Measurements from ENCODE around the gene SUSD5.

- TF ChIP-seq ZBTB49 (tag by site-specific recombination; IDR thresholded peaks at IDR 0.05; ENCODE audit: low read depth) (no peak), ZNF121 (tag by site-specific recombination; IDR thresholded peaks at IDR 0.05) (no peak), PRDM1 (tag by site-specific recombination; IDR thresholded peaks at IDR 0.05) (no peak), CTCF (tag by site-specific recombination; IDR thresholded peaks at IDR 0.05) (no peak), EGR2 (tag by site-specific recombination; IDR thresholded peaks at IDR 0.05; ENCODE audit: low read depth) (no peak), ZNF394 (tag by site-specific recombination; IDR thresholded peaks at IDR 0.05; ENCODE audit: borderline replicate concordance) (no peak), ZNF747 (tag by site-specific recombination; IDR thresholded peaks at IDR 0.05) (no peak), ZSCAN5A (tag by site-specific recombination; IDR thresholded peaks at IDR 0.05) (no peak), ZNF239 (tag by site-specific recombination; IDR thresholded peaks at IDR 0.05) (no peak), BCL11A (tag by site-specific recombination; IDR thresholded peaks at IDR 0.05; ENCODE audit: low read depth) (no peak), ZNF596 (tag by site-specific recombination; IDR thresholded peaks at IDR 0.05) (no peak), ZNF433 (tag by site-specific recombination; IDR thresholded peaks at IDR 0.05; ENCODE audit: low read depth) (no peak), GLI4 (tag by site-specific recombination; IDR thresholded peaks at IDR 0.05) (no peak), ZNF645 (tag by site-specific recombination; IDR thresholded peaks at IDR 0.05) (no peak)
Observed at GRCh38 chr3:33174095-33174494, 44.5 kb downstream of the SUSD5 start.

Measured in HEK293 (cell line).